Fibroblast of the conjunctiva (primary cell): ENCODE results near the gene RNF17.
A peak's percentile ranks its signal among the peaks of the same experiment; 100 is the strongest.
"Not testable (repeated sequence)": the region's sequence is repeated elsewhere in the genome, so short reads cannot be mapped to it uniquely, and the experiment has no call there.

Experiments
- DNase-seq: peaks from one replicate; pipeline ENCODE4 v3.0.0-alpha.2; 2010; ENCODE audit warnings: low read depth

RNF17 gene

DNA sequence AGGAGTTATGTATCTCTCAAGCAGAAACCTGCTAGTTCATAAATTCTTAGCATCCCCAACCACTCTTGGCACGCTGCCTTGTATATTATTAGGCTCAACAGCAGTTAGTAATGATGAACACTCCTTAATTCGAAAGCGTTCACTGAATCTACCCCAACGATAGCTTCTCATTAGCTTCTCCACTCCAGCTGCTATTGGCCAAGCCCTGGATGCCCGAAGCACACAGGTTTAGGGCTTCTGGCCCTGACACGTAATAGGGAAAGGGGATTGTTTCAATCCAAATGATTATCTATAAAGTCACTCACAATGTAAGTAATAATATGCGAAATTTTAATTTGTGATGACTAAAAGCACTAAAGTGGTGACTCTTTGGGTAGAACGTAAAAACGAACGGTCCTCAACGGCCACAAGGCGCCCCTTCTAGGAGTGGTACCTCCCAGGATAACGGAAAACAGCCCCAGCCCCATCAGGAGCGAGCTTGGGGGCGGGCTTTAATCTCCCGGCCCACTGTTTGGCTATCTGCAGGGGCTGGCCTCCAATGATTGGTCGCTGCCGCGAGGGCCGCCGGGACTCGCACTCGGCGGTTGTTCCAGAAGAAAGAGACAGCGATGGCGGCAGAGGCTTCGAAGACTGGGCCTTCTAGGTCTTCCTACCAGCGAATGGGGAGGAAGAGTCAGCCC is at the start of gene RNF17:
TSS of gene RNF17 (plus strand) at position 574 of the 680 bp plus-strand sequence. CDS start at position 609, 35 bp downstream.
- DNase-seq: no peak

GRCh38 chr13:24716011-24716410 is 48.0 kb upstream of the RNF17 start:
- no peak for DNase-seq

DNA sequence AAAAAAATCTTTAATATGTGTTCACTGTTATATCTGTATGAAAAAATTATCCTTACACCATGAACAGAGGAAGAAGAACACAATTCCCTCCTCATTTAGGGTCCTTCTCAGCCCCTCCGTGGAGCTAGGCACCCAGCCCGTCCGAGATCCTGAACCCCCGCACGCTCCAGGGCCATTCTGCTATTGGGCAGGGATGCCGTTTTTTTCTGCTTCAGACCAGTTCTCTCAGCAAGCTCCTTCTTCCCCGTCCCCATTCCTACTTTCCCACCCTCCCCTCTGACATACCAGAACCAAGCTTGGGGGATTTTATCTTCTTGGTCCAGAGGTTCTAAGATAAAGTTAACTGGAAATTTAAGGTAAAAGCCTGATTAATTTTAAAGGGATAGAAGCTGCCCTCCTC is 47.5 kb upstream of the RNF17 start:
- DNase-seq: no peak

GRCh38 chr13:24717217-24717616 is 46.8 kb upstream of the RNF17 start:
- no peak for DNase-seq

- no peak for DNase-seq
These were observed 45.6 kb upstream of the RNF17 start for GRCh38 chr13:24718192-24718965.

- no peak for DNase-seq
These were observed 44.8 kb upstream of the RNF17 start for GRCh38 chr13:24719139-24719538.

GRCh38 chr13:24723206-24723605 is 40.8 kb upstream of the RNF17 start:
- DNase-seq: no peak

DNA sequence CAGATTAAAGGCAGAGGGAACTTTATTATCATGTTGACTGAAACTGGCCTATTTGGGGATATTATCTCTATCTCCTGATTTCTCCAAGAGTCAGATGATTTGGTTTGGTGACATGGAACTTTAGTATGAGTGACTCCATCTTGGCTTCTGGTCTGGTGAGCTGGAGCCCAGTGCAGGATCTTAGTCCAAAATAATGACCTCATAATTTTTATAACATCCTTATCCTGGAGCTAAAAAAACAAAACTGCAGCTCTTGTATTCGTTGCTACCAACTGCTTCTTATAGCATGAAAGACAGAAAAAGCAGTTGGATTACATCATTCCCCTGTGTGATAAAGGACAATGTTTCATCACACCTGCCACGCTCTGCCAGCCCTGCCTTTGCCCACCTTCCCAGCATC is 39.3 kb upstream of the RNF17 start:
- no peak for DNase-seq

DNA sequence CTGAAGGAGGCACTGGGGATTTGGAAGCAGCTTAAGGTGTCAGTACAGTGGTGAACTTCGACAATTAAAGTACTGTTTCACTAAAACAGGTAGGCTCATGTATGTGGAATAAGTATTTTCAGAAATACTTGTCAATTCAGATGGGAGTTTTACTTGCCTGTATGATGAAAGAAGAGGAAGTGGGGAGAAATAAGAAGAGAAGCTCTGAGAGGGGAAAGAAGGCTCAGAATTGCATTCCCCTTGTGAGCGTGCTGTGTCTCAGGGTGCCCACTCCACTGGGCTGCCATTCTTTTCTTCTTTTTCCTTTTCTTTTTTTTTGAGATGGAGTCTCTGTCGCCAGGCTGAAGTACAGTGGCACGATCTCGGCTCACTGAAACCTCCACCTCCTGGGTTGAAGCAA is 38.6 kb upstream of the RNF17 start:
- DNase-seq: no peak

DNA sequence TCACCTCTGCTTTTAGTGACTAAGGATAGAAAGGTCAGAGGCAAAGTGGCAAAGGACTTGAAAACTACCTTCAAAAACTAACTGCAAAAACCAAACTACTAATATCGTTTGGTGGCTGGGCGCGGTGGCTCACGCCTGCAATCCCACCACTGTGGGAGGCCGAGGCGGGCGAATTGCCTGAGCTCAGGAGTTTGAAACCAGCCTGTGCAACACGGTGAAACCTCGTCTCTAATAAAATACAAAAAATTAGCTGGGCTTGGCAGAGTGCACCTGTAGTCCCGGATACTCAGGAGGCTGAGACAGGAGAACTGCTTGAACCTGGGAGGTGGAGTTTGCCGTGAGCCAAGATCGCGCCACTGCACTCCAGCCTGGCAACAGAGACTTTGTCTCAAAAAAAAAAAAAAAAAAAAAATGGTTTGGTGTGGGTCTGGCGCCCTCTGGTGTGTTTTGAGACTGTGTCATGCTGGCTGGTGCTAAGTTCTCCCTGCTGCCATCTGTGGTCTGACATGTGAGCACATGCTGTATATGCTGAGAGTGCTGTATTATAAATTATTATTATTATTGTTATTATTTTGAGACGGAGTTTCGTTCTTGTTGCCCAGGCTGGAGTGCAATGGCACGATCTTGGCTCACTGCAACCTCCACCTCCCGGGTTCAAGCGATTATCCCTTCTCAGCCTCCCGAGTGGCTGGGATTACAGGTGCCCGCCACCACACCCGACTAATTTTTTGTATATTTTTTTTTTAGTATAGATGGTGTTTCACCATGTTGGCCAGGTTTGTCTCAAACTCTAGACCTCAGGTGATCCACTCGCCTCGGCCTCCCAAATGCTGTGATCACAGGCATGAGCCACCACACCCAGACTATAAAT is 36.0 kb upstream of the RNF17 start:
- DNase-seq: peak; percentile 88

DNA sequence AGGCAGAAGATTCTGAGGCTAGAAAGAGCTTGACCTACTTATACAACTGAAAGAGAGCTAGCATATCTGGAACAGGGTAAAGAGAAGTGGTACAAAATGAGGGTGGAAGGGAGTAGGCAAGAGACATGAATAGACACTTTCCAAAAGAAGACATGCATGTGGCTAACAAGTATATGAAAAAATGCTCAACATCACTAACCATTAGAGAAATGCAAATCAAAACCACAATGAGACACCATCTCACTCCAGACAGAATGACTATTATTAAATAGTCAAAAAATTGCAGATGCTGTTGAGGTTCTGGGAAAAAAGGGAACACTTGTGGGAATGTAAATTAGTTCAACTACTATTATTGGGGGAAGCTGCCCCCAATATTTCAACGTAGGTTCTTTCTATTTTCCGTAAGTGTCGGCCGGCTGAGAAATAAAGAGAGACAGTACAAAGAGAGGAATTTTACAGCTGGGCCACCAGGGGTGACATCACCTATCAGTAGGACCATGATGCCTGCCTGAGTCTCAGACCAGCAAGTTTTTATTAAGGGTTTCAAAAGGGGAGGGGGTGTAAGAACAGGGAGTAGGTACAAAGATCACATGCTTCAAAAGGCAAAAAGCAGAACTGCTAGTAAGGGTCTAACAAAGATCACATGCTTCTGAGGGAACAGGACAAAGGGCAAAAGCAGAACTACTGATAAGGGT is 32.9 kb upstream of the RNF17 start:
- not testable (repeated sequence) for DNase-seq

GRCh38 chr13:24734950-24735349 is 29.0 kb upstream of the RNF17 start:
- no peak for DNase-seq

GRCh38 chr13:24737042-24737441 is 26.9 kb upstream of the RNF17 start:
- DNase-seq: no peak

GRCh38 chr13:24738366-24738847 is 25.6 kb upstream of the RNF17 start:
- DNase-seq: no peak

DNA sequence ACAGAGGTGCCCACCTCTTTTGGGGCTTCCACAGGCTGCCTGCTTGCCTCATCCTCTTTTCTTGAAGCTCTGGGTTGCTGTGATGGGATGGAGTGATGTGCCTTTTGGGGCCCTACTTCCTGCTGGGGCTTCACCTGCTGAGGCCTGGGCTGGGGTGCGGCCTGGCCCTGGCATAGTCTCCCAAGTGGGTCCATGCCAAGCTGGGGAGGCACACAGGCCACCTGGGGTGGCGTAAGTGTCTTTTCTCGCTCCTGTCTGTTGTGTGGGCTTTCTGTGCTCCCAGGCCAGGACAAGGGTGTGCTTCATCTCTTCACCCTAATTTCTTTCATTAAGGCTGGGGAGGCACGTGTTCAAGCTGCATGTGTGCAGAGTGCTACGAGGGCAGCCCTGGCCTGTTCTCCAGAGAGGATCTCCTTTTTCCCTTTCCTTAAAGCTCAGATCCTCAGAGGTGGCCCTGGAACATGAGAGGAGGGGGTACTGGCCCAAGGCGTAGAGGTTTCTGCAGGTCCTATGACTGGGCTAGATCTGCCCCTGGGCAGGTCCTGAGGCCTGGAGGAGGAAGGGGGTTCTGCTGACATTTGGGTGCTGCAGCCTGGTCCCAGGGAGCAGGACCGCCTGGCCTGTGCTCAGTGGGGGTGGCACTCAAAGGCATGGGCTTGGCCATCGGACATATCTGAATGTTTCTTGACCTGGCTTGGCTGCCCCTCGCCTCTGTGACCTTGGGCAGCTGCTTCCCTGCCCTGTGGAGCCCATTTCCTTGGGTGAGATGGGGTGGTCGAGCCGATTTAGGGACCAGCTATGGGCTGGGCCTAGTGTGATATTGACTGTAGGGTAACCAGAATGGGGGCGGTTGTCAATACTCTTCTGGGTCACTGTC is 23.7 kb upstream of the RNF17 start:
- DNase-seq: no peak

GRCh38 chr13:24741016-24741662 is 22.8 kb upstream of the RNF17 start:
- DNase-seq: no peak

- DNase-seq: no peak
These were observed 22.2 kb upstream of the RNF17 start for GRCh38 chr13:24741791-24742190.

GRCh38 chr13:24742294-24742693 is 21.7 kb upstream of the RNF17 start:
- no peak for DNase-seq

- no peak for DNase-seq
These were observed 21.0 kb upstream of the RNF17 start for GRCh38 chr13:24742977-24743376.

GRCh38 chr13:24744247-24744646 is 19.7 kb upstream of the RNF17 start:
- no peak for DNase-seq
